ENCODE results near the gene C17orf113. TPM values are rescaled to one million over a fixed set of nuclear protein-coding genes. Genes with fewer than 3 reads are reported as not detected.
A peak's percentile ranks its signal among the peaks of the same experiment; 100 is the strongest.

C17orf113 gene
- total and polyA plus RNA-seq, 2 of the 13 experiments (the other 11 are each of a cell fraction or from before 2014, with no cell fraction given): 0.87 to 1.1 TPM

DNA sequence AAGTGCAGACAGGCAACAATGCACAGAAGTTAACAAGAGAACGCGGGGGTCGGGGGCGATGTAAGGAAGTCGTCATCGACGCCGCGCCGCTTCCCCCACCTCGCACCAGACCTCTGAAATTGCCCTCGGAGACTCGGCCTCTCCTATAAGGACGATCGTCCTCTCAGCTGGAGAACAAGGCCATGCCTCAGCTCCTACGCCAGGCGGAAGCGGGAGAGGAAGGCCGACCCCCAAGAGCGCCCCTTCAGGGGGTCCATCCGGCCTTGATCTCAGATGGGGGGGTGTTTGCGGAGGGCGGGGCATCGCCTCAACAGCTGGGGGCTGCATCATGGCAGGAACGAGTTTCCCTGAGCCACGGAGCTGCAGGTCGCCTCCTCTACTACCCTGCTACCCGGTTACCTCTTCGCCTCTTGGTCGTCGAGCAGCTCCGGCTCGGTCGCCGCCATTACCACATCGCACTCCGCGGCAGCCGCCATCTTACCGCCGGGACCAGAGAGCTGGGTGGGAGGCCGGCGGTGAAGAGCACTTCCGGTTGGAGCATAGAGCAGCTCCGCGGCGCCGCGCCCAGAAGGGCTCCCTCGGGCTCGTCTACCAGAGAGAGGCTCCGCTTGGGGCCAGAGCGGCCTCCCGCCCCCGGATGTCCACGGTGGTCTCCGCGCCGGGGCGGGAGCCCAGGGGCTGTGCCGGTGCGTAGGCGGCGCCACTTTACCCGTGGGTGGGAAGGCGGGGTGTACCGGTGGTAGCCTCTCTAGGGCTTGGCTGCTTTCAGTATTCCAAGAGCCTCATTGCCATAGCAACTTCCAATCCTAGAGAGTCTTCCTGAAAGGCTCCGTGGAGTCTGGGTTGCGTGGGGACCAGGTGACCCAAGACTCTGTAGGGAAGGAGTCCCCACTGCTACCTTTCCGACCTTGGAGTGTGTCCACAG, 33.2 kb downstream of the C17orf113 start, which contains the start of gene DNAJC7 (continued):
- TF ChIP-seq, protein P1, sequence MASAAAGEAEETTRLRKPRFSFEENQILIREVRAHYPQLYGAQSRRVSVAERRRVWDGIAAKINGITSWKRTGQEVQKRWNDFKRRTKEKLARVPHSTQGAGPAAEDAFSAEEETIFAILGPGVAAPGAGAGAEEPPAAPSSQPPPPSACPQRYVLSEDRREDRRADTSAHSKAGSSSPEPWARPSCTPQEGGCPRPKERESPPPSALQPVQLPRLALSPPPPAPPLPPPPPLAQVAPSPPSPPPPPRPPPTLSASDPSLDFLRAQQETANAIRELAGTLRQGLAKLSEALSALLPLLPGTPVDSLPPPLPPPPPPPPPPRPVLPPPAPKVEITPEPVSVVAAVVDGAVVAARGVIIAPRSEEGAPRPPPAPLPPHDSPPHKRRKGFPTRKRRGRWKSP (CRISPR knock-in tag; IDR thresholded peaks at IDR 0.05): peak; percentile 88
- TF ChIP-seq MAZ (IDR thresholded peaks at IDR 0.05; ENCODE audit: borderline replicate concordance, low read depth, low read length) (peak; percentile 94), MAZ (CRISPR knock-in tag; IDR thresholded peaks at IDR 0.05; ENCODE audit: low read depth) (peak; percentile 97), ZNF317 (CRISPR knock-in tag; IDR thresholded peaks at IDR 0.05) (peak; percentile 91), ZBTB21 (CRISPR knock-in tag; IDR thresholded peaks at IDR 0.05) (no peak), ZEB1 (IDR thresholded peaks at IDR 0.05; ENCODE audit: insufficient replicate concordance, low read depth) (no peak), ZNF891 (CRISPR knock-in tag; IDR thresholded peaks at IDR 0.05) (peak; percentile 99), ZNF598 (CRISPR knock-in tag; IDR thresholded peaks at IDR 0.05; ENCODE audit: borderline replicate concordance) (peak; percentile 65; the same call in 1 of the 2 replicates), PAX8 (CRISPR knock-in tag; IDR thresholded peaks at IDR 0.05; ENCODE audit: borderline replicate concordance) (peak; percentile 87), ZBTB8A (CRISPR knock-in tag; IDR thresholded peaks at IDR 0.05; ENCODE audit: borderline replicate concordance, low read depth) (peak; percentile 96; the same call in 1 of the 2 replicates), ZNF33B (CRISPR knock-in tag; IDR thresholded peaks at IDR 0.05) (peak; percentile 32; the same call in 1 of the 2 replicates)
- TF ChIP-seq, protein P2, sequence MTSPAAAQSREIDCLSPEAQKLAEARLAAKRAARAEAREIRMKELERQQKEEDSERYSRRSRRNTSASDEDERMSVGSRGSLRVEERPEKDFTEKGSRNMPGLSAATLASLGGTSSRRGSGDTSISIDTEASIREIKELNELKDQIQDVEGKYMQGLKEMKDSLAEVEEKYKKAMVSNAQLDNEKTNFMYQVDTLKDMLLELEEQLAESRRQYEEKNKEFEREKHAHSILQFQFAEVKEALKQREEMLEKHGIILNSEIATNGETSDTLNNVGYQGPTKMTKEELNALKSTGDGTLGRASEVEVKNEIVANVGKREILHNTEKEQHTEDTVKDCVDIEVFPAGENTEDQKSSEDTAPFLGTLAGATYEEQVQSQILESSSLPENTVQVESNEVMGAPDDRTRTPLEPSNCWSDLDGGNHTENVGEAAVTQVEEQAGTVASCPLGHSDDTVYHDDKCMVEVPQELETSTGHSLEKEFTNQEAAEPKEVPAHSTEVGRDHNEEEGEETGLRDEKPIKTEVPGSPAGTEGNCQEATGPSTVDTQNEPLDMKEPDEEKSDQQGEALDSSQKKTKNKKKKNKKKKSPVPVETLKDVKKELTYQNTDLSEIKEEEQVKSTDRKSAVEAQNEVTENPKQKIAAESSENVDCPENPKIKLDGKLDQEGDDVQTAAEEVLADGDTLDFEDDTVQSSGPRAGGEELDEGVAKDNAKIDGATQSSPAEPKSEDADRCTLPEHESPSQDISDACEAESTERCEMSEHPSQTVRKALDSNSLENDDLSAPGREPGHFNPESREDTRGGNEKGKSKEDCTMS (CRISPR knock-in tag; conservative IDR thresholded peaks at IDR 0.05): no peak
- TF ChIP-seq, protein P3, sequence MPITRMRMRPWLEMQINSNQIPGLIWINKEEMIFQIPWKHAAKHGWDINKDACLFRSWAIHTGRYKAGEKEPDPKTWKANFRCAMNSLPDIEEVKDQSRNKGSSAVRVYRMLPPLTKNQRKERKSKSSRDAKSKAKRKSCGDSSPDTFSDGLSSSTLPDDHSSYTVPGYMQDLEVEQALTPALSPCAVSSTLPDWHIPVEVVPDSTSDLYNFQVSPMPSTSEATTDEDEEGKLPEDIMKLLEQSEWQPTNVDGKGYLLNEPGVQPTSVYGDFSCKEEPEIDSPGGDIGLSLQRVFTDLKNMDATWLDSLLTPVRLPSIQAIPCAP (CRISPR knock-in tag; IDR thresholded peaks at IDR 0.05; ENCODE audit: low read depth): 0 out of 2 replicates have a peak, but pooled peaks have one; percentile 77
- TF ChIP-seq, protein P4, sequence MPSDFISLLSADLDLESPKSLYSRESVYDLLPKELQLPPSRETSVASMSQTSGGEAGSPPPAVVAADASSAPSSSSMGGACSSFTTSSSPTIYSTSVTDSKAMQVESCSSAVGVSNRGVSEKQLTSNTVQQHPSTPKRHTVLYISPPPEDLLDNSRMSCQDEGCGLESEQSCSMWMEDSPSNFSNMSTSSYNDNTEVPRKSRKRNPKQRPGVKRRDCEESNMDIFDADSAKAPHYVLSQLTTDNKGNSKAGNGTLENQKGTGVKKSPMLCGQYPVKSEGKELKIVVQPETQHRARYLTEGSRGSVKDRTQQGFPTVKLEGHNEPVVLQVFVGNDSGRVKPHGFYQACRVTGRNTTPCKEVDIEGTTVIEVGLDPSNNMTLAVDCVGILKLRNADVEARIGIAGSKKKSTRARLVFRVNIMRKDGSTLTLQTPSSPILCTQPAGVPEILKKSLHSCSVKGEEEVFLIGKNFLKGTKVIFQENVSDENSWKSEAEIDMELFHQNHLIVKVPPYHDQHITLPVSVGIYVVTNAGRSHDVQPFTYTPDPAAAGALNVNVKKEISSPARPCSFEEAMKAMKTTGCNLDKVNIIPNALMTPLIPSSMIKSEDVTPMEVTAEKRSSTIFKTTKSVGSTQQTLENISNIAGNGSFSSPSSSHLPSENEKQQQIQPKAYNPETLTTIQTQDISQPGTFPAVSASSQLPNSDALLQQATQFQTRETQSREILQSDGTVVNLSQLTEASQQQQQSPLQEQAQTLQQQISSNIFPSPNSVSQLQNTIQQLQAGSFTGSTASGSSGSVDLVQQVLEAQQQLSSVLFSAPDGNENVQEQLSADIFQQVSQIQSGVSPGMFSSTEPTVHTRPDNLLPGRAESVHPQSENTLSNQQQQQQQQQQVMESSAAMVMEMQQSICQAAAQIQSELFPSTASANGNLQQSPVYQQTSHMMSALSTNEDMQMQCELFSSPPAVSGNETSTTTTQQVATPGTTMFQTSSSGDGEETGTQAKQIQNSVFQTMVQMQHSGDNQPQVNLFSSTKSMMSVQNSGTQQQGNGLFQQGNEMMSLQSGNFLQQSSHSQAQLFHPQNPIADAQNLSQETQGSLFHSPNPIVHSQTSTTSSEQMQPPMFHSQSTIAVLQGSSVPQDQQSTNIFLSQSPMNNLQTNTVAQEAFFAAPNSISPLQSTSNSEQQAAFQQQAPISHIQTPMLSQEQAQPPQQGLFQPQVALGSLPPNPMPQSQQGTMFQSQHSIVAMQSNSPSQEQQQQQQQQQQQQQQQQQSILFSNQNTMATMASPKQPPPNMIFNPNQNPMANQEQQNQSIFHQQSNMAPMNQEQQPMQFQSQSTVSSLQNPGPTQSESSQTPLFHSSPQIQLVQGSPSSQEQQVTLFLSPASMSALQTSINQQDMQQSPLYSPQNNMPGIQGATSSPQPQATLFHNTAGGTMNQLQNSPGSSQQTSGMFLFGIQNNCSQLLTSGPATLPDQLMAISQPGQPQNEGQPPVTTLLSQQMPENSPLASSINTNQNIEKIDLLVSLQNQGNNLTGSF (CRISPR knock-in tag; IDR thresholded peaks at IDR 0.05): 0 out of 2 replicates have a peak, but pooled peaks have one; percentile 66
- TF ChIP-seq, protein P5, sequence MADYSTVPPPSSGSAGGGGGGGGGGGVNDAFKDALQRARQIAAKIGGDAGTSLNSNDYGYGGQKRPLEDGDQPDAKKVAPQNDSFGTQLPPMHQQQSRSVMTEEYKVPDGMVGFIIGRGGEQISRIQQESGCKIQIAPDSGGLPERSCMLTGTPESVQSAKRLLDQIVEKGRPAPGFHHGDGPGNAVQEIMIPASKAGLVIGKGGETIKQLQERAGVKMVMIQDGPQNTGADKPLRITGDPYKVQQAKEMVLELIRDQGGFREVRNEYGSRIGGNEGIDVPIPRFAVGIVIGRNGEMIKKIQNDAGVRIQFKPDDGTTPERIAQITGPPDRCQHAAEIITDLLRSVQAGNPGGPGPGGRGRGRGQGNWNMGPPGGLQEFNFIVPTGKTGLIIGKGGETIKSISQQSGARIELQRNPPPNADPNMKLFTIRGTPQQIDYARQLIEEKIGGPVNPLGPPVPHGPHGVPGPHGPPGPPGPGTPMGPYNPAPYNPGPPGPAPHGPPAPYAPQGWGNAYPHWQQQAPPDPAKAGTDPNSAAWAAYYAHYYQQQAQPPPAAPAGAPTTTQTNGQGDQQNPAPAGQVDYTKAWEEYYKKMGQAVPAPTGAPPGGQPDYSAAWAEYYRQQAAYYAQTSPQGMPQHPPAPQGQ (CRISPR knock-in tag; IDR thresholded peaks at IDR 0.05; ENCODE audit: borderline replicate concordance): no peak

All from HepG2 (cell line).